Kidney glomerular epithelial cell (primary cell): ENCODE data around the gene MYL12B.
A peak's percentile ranks its signal among the peaks of the same experiment; 100 is the strongest.
"Not testable (repeated sequence)": the region's sequence is repeated elsewhere in the genome, so short reads cannot be mapped to it uniquely, and the experiment has no call there.

ENCODE experiments used
- DNase-seq: peaks from one replicate; lab custom pipeline; 2025; lab: John Stamatoyannopoulos, UW

The MYL12B gene

GRCh38 chr18:3297025-3297984 lies 35.4 kb downstream of the MYL12B start:
- DNase-seq, result peak; percentile 97

GRCh38 chr18:3304832-3305231 lies 42.9 kb downstream of the MYL12B start:
- DNase-seq, result no peak

GRCh38 chr18:3305354-3305762 lies 43.4 kb downstream of the MYL12B start:
- DNase-seq, result peak; percentile 37

- DNase-seq, result no peak
These were observed 44.0 kb downstream of the MYL12B start for GRCh38 chr18:3305933-3306332.

GRCh38 chr18:3306391-3306790 lies 44.5 kb downstream of the MYL12B start:
- no peak for DNase-seq

GRCh38 chr18:3313685-3314084 lies 51.8 kb downstream of the MYL12B start:
- DNase-seq, result no peak

- DNase-seq, result not testable (repeated sequence)
These were observed 53.4 kb downstream of the MYL12B start for GRCh38 chr18:3315344-3315743.

- no peak for DNase-seq
These were observed 57.5 kb downstream of the MYL12B start for GRCh38 chr18:3319399-3319798.

- no peak for DNase-seq
These were observed 58.0 kb downstream of the MYL12B start for GRCh38 chr18:3319894-3320454.

- DNase-seq, result peak; percentile 77
These were observed 59.3 kb downstream of the MYL12B start for GRCh38 chr18:3321133-3321812.

GRCh38 chr18:3323900-3324299 lies 62.0 kb downstream of the MYL12B start:
- DNase-seq, result no peak
